Muscle of leg (tissue), 11 donors: ENCODE data around the gene SLC25A13. TPM values are rescaled to one million over a fixed set of nuclear protein-coding genes. Genes with fewer than 3 reads are reported as not detected.
"Not testable (repeated sequence)": the region's sequence is repeated elsewhere in the genome, so short reads cannot be mapped to it uniquely, and the experiment has no call there.

Source experiments
- DNase-seq: peaks from one replicate; pipeline ENCODE4 v3.0.0; 2013
- H3K27ac ChIP-seq: one replicate; pipeline ENCODE4 v1.5.1; 2013; ENCODE audit warnings: mild to moderate bottlenecking, low read length, control low read depth
- H3K27me3 ChIP-seq: one replicate; pipeline ENCODE4 v1.6.1; 2013; ENCODE audit warnings: low read length; ENCODE audit not compliant: control insufficient read depth, insufficient read depth
- H3K36me3 ChIP-seq: one replicate; pipeline ENCODE4 v1.6.1; 2013; ENCODE audit warnings: low read length; ENCODE audit not compliant: control insufficient read depth, insufficient read depth
- H3K4me1 ChIP-seq: one replicate; pipeline ENCODE4 v1.6.1; 2013; ENCODE audit warnings: low read length; ENCODE audit not compliant: control insufficient read depth, insufficient read depth
- H3K4me3 ChIP-seq: one replicate; pipeline ENCODE4 v1.5.1; 2013; ENCODE audit warnings: low read length, control low read depth
- H3K9me3 ChIP-seq: replicated peaks from 2 replicates; pipeline ENCODE4 v1.6.1; 2013; ENCODE audit warnings: low read depth, low read length; ENCODE audit not compliant: control insufficient read depth
- WGBS: methylation state at CpG from one replicate; pipeline ENCODE4 v1.1.5; 2013; ENCODE audit warnings: missing lambda C conversion rate; ENCODE audit not compliant: insufficient coverage; 5-methylcytosine and 5-hydroxymethylcytosine counted together
- polyA plus RNA-seq, 8 donors: library from polyadenylated mRNA; unstranded; fragments of 120-200 nt; gene quantifications; one replicate each; pipeline versions ENCODE4 v1.2.1 to v1.2.3, GENCODE V29; 2013; ENCODE audit warnings: inconsistent platforms in 1 of 8, low replicate concordance in 1 of 8; ENCODE audit not compliant: insufficient read length in 8 of 8, insufficient read depth in 1 of 8
- total RNA-seq: library from RNA; stranded (reverse); fragments of 120-200 nt; gene quantifications from one replicate; pipeline ENCODE4 v1.2.4, GENCODE V29; 2013

Gene SLC25A13
- total and polyA plus RNA-seq, 9 donors, result 9.4 to 13.8 (median 12.2) TPM

DNA sequence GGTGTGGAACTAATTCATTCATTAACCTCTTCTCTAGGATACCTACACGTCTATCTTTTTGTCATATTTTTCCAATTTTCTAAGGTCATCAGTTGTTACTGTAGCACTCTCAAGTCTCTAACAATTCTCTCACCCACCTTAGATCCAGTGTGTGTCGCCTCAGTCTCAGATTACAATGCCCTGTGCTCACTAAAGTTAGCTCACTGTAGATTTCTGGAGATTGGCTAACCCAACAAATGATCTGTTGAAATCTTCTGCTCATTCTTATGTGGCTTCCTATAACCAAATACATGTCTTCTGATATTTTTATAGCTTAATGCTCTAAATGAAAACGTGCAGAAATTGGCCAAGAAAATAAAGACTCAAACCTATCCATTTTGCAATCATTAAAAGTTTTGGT is 142.6 kb downstream of the SLC25A13 start:
- H3K4me3 ChIP-seq, result no peak overlapping the region
- DNase-seq, result no peak
- H3K27me3 ChIP-seq, result no peaks in the 10 kb centered on the region
- H3K9me3 ChIP-seq, result no peaks in the 10 kb centered on the region
- 33% methylated on average over 1 of the region's 3 CpGs for WGBS
- H3K4me1 ChIP-seq, result peaks cover 2% of the 10 kb centered on the region
- H3K27ac ChIP-seq, result no peak overlapping the region
- H3K36me3 ChIP-seq, result peaks cover 19% of the 10 kb centered on the region

GRCh38 chr7:96178581-96178980 is 143.3 kb downstream of the SLC25A13 start:
- H3K9me3 ChIP-seq, result no peaks in the 10 kb centered on the region
- peaks cover 13% of the 10 kb centered on the region for H3K36me3 ChIP-seq
- no peak for DNase-seq
- H3K4me1 ChIP-seq, result peaks cover 2% of the 10 kb centered on the region
- H3K4me3 ChIP-seq, result no peak overlapping the region
- H3K27ac ChIP-seq, result no peak overlapping the region
- 41% methylated on average over 2 of the region's 2 CpGs for WGBS
- no peaks in the 10 kb centered on the region for H3K27me3 ChIP-seq

DNA sequence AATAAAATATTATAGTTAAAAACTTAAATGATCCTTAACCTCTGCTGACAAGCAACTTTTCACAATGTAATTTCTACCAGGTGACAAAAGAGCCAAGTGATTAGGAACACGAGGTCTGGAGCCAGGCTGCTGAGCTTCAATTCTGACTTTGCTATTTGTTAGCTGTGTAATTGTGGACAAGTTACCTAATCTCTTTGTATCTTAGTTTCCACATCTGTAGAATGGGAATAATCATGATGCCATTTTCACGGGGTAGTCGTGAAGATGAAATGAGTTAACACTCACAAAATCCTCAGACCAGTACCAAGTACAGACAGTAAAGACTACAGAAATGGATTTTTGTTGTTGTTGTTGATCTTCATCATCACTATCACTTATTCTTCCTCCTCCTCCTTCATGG is 144.5 kb downstream of the SLC25A13 start:
- no peak for DNase-seq
- peaks cover 2% of the 10 kb centered on the region for H3K4me1 ChIP-seq
- WGBS, result no CpG with 5 or more reads among the region's 3 CpGs
- no peaks in the 10 kb centered on the region for H3K27me3 ChIP-seq
- H3K4me3 ChIP-seq, result no peak overlapping the region
- H3K9me3 ChIP-seq, result no peaks in the 10 kb centered on the region
- peaks cover 8% of the 10 kb centered on the region for H3K36me3 ChIP-seq
- H3K27ac ChIP-seq, result no peak overlapping the region

DNA sequence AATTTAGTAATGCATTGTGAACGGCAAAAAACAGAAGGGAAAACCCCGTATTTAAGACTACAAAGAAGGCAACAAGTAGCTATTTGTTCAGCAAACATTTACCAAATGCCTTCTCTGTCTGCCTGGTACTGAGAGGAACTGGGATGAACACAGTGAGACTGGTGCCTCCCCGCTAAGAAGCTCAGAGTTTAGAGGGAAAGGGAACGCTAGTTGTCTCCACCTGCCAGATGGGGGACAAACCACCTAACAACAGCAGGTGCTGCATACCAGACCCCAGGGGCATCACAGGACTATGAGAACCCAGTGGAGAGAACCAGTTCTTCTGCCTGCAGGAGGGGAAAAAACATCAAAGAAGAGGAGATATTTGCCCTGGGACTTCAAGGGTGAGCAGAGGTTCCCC is 147.1 kb downstream of the SLC25A13 start:
- Histone ChIP-seq H3K27me3 (no peaks in the 10 kb centered on the region), H3K4me3 (no peak overlapping the region), H3K4me1 (peaks cover 2% of the 10 kb centered on the region), H3K36me3 (peaks cover 17% of the 10 kb centered on the region), H3K9me3 (no peaks in the 10 kb centered on the region), H3K27ac (no peak overlapping the region)
- 70% methylated on average over 3 of the region's 4 CpGs for WGBS
- DNase-seq, result no peak

GRCh38 chr7:96173781-96174180 is 148.1 kb downstream of the SLC25A13 start:
- Histone ChIP-seq H3K27me3 (no peaks in the 10 kb centered on the region), H3K4me1 (peaks cover 2% of the 10 kb centered on the region), H3K27ac (no peak overlapping the region), H3K36me3 (peaks cover 22% of the 10 kb centered on the region), H3K4me3 (no peak overlapping the region), H3K9me3 (no peaks in the 10 kb centered on the region)
- DNase-seq, result no peak
- whole genome bisulfite sequencing, result 84% methylated on average over 2 of the region's 3 CpGs

DNA sequence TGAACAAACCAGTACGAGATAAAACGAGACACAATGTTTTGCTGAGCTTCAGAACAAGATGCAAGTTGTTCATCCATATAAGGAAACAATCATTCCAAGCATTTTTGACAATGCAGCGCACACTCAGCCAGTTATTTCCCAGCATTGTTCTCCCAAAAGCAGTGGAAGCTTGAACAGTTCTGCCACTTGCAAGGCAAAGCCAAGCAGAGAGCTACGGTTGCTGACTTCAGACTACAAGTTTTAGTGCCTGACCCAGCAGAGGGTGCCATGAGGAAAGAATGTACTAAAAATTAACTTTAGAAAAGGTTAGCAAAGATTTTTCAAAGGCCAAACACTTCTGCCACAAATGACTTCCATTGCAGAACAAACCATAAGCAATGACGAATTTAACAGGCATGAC is 152.5 kb downstream of the SLC25A13 start:
- Histone ChIP-seq H3K27me3 (no peaks in the 10 kb centered on the region), H3K4me3 (no peak overlapping the region), H3K9me3 (no peaks in the 10 kb centered on the region), H3K4me1 (no peaks in the 10 kb centered on the region), H3K36me3 (peaks cover 19% of the 10 kb centered on the region), H3K27ac (no peak overlapping the region)
- WGBS, result 73% methylated on average over 3 of the region's 5 CpGs
- DNase-seq, result no peak

DNA sequence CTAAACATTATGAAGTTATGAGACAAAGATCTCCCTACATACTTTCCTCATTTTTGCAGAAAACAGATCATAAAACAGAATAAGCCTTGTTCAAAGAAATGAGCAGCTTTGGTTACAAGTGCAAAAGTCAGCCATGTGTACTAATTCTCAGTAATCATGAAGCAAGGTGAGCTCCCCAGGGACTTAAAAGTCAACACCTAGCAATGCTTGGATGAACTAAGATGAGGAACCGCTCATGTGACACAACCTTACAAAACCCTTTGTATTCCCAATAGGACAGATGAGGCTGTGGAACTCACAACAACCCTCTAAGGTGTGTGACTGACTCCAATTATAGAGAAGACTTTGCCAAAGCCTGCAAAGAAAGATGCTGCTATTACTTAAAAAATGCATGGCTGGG is 154.5 kb downstream of the SLC25A13 start:
- no peak overlapping the region for H3K27ac ChIP-seq
- WGBS, result no CpG with 5 or more reads among the region's 1 CpG
- H3K27me3 ChIP-seq, result no peaks in the 10 kb centered on the region
- H3K9me3 ChIP-seq, result no peaks in the 10 kb centered on the region
- H3K4me1 ChIP-seq, result no peaks in the 10 kb centered on the region
- peaks cover 20% of the 10 kb centered on the region for H3K36me3 ChIP-seq
- DNase-seq, result no peak
- no peak overlapping the region for H3K4me3 ChIP-seq

DNA sequence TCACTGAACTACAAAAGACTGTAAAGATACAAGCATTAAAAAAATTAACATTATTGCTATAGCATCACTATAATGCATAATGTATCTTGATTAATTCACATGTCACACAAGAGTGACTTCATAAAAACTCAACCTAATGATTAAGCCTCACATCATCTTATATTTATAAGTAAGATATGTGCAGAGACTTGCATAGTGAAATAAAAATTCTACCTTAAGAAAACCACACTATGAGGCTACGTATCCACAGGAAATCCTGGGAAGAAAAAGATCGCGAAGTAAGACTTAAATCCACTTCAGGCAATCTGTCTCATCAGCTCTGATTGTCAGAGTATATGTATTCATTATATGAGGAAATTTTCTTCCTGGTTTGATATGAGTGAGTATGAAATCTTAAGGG is 160.0 kb downstream of the SLC25A13 start:
- DNase-seq, result no peak
- no peak overlapping the region for H3K27ac ChIP-seq
- no peak overlapping the region for H3K4me3 ChIP-seq
- no peaks in the 10 kb centered on the region for H3K4me1 ChIP-seq
- peaks cover 7% of the 10 kb centered on the region for H3K36me3 ChIP-seq
- no CpG with 5 or more reads among the region's 3 CpGs for whole genome bisulfite sequencing
- no peaks in the 10 kb centered on the region for H3K27me3 ChIP-seq
- H3K9me3 ChIP-seq, result no peaks in the 10 kb centered on the region

GRCh38 chr7:96157856-96158255 is 164.0 kb downstream of the SLC25A13 start:
- H3K27me3 ChIP-seq, result no peaks in the 10 kb centered on the region
- no peak for DNase-seq
- H3K4me1 ChIP-seq, result no peaks in the 10 kb centered on the region
- no peaks in the 10 kb centered on the region for H3K9me3 ChIP-seq
- H3K36me3 ChIP-seq, result peaks cover 6% of the 10 kb centered on the region
- WGBS, result no CpG with 5 or more reads among the region's 1 CpG
- H3K4me3 ChIP-seq, result no peak overlapping the region
- no peak overlapping the region for H3K27ac ChIP-seq

DNA sequence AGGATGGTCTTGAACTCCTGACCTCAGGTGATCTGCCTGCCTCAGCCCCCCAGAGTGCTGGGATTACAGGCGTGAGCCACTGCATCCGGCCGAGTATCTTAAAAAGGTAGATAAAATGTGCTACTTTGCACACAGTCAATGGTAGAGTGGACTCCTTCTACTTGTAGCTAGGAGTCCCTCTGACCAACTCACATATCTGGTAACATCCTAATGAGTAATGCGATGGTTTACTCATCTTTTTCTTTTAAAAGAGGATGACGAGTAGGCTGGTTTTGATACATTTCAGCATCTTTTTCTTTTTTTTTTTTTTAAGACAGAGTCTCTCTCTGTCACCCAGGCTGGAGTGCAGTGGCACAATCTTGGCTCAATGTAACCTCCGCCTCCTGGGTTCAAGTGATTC is 167.4 kb downstream of the SLC25A13 start:
- H3K36me3 ChIP-seq, H3K27ac ChIP-seq, H3K4me3 ChIP-seq, DNase-seq, H3K9me3 ChIP-seq, H3K27me3 ChIP-seq, H3K4me1 ChIP-seq: not testable (repeated sequence)
- WGBS, result 100% methylated on average over 1 of the region's 6 CpGs

- 92% methylated on average over 5 of the region's 5 CpGs for WGBS
- no peak for DNase-seq
- Histone ChIP-seq H3K9me3 (no peaks in the 10 kb centered on the region), H3K4me3 (no peak overlapping the region), H3K4me1 (no peaks in the 10 kb centered on the region), H3K36me3 (peaks cover 8% of the 10 kb centered on the region), H3K27me3 (no peaks in the 10 kb centered on the region), H3K27ac (no peak overlapping the region)
Measured at GRCh38 chr7:96152706-96153105, 169.2 kb downstream of the SLC25A13 start.
